Neural cell (in vitro differentiated cells): ENCODE data around the gene PEX7. TPM values are rescaled to one million over a fixed set of nuclear protein-coding genes. Genes with fewer than 3 reads are reported as not detected.

Source experiments
- H2AFZ ChIP-seq: fragments of 200-600, 300-800 bp; sonication (generic), shearing (Covaris generic); 2 replicates; pipeline ENCODE4 v1.6.0; 2014; ENCODE audit warnings: low read depth, mild to moderate bottlenecking, antibody characterized with exemption, low read length, moderate library complexity
- H3F3A ChIP-seq: fragments of 200-600 bp; shearing (Covaris generic); 2 replicates; pipeline ENCODE4 v1.6.1; 2016; ENCODE audit warnings: mild to moderate bottlenecking, moderate library complexity, mixed read lengths, antibody characterized with exemption, low read length; ENCODE audit not compliant: insufficient read depth, poor library complexity, severe bottlenecking
- H3K27ac ChIP-seq: fragments of 200-600, 300-800 bp; sonication (generic), shearing (Covaris generic); 2 replicates; pipeline ENCODE4 v1.5.1; 2014; ENCODE audit warnings: mild to moderate bottlenecking, low read length, moderate library complexity
- H3K27me3 ChIP-seq: fragments of 300-800, 200-600 bp; sonication (generic), shearing (Covaris generic); 2 replicates; pipeline ENCODE4 v1.6.0; 2014; ENCODE audit warnings: mild to moderate bottlenecking, low read depth, low read length, moderate library complexity; ENCODE audit not compliant: insufficient read depth
- H3K36me3 ChIP-seq: fragments of 300-800, 200-600 bp; sonication (generic), shearing (Covaris generic); 2 replicates; pipeline ENCODE4 v1.5.1; 2014; ENCODE audit warnings: mild to moderate bottlenecking, antibody characterized with exemption, low read length, moderate library complexity; ENCODE audit not compliant: insufficient read depth
- H3K4me2 ChIP-seq: fragments of 300-800, 200-600 bp; sonication (generic), shearing (Covaris generic); 2 replicates; pipeline ENCODE4 v1.6.0; 2014; ENCODE audit warnings: mild to moderate bottlenecking, low read length
- H3K4me3 ChIP-seq: fragments of 300-800, 200-600 bp; sonication (generic), shearing (Covaris generic); 2 replicates; pipeline ENCODE4 v1.5.1; 2014; ENCODE audit warnings: mild to moderate bottlenecking, low read length, moderate library complexity
- H3K79me2 ChIP-seq: fragments of 200-600 bp; shearing (Covaris generic); replicated peaks from 2 replicates; pipeline ENCODE4 v1.6.0; 2014; ENCODE audit warnings: mild to moderate bottlenecking, low read length, moderate library complexity; ENCODE audit not compliant: insufficient read depth
- H3K9ac ChIP-seq: fragments of 300-800, 200-600 bp; sonication (generic), shearing (Covaris generic); 2 replicates; pipeline ENCODE4 v1.6.1; 2016; ENCODE audit warnings: mild to moderate bottlenecking, low read length, mixed read lengths
- H3K9me2 ChIP-seq: fragments of 200-600 bp; shearing (Covaris generic); 2 replicates; pipeline ENCODE4 v1.6.1; 2016; ENCODE audit warnings: mild to moderate bottlenecking, low read length, mixed read lengths; ENCODE audit not compliant: insufficient read depth
- H3K9me3 ChIP-seq: fragments of 200-600, 300-800 bp; sonication (generic), shearing (Covaris generic); 2 replicates; pipeline ENCODE4 v1.6.1; 2016; ENCODE audit warnings: mild to moderate bottlenecking, mixed run types, low read length, moderate library complexity, mixed read lengths
- H4K20me1 ChIP-seq: fragments of 200-600 bp; shearing (Covaris generic); 2 replicates; pipeline ENCODE4 v1.6.1; 2016; ENCODE audit warnings: mild to moderate bottlenecking, mixed run types; ENCODE audit not compliant: insufficient read depth
- EP300 ChIP-seq: fragments of 450-650 bp; conservative IDR thresholded peaks from 2 replicates; pipeline ENCODE4 v1.6.1; 2014; ENCODE audit warnings: antibody characterized with exemption, mild to moderate bottlenecking, moderate library complexity; ENCODE audit not compliant: poor library complexity, severe bottlenecking
- EZH2 ChIP-seq: fragments of 200-600, 300-800 bp; shearing (Covaris generic), sonication (generic); IDR thresholded peaks from 2 replicates; pipeline ENCODE4 v1.6.1; 2014; ENCODE audit warnings: antibody characterized with exemption, low read length, borderline replicate concordance, mild to moderate bottlenecking; ENCODE audit not compliant: insufficient read depth, poor library complexity, severe bottlenecking
- MXI1 ChIP-seq: fragments of 450-650 bp; conservative IDR thresholded peaks from 2 replicates; pipeline ENCODE4 v1.6.1; 2014; ENCODE audit warnings: antibody characterized with exemption, mild to moderate bottlenecking; ENCODE audit not compliant: poor library complexity, severe bottlenecking
- POLR2AphosphoS5 ChIP-seq: IDR thresholded peaks from 2 replicates; pipeline ENCODE4 v1.6.1; 2012
- RAD21 ChIP-seq: fragments of 450-650 bp; conservative IDR thresholded peaks from 2 replicates; pipeline ENCODE4 v1.6.1; 2014; ENCODE audit warnings: antibody characterized with exemption, mild to moderate bottlenecking, moderate library complexity
- SMC3 ChIP-seq: fragments of 450-650 bp; conservative IDR thresholded peaks from 2 replicates; pipeline ENCODE4 v1.6.1; 2014; ENCODE audit warnings: antibody characterized with exemption, mild to moderate bottlenecking, moderate library complexity; ENCODE audit not compliant: poor library complexity
- TAF1 ChIP-seq: IDR thresholded peaks from 2 replicates; pipeline ENCODE4 v1.6.1; 2012; ENCODE audit warnings: low read depth
- polyA plus RNA-seq: library from polyadenylated mRNA; depleted of rRNA; stranded (reverse); fragments of >200 nt; gene quantifications from 2 replicates; pipeline ENCODE4 v1.2.3, GENCODE V29; 2014
- TF ChIP-seq, protein P1 (sequence below): IDR thresholded peaks from 2 replicates; pipeline ENCODE4 v1.6.1; 2012; ENCODE audit warnings: borderline replicate concordance
- TF ChIP-seq, protein P2 (sequence below): fragments of 450-650 bp; IDR thresholded peaks from 2 replicates; pipeline ENCODE4 v1.5.1; 2014; ENCODE audit warnings: antibody characterized with exemption, mild to moderate bottlenecking, moderate library complexity; ENCODE audit not compliant: poor library complexity, severe bottlenecking

PEX7 gene
- polyA plus RNA-seq, 1 donor from 2014 or later, result 10.8 TPM

DNA sequence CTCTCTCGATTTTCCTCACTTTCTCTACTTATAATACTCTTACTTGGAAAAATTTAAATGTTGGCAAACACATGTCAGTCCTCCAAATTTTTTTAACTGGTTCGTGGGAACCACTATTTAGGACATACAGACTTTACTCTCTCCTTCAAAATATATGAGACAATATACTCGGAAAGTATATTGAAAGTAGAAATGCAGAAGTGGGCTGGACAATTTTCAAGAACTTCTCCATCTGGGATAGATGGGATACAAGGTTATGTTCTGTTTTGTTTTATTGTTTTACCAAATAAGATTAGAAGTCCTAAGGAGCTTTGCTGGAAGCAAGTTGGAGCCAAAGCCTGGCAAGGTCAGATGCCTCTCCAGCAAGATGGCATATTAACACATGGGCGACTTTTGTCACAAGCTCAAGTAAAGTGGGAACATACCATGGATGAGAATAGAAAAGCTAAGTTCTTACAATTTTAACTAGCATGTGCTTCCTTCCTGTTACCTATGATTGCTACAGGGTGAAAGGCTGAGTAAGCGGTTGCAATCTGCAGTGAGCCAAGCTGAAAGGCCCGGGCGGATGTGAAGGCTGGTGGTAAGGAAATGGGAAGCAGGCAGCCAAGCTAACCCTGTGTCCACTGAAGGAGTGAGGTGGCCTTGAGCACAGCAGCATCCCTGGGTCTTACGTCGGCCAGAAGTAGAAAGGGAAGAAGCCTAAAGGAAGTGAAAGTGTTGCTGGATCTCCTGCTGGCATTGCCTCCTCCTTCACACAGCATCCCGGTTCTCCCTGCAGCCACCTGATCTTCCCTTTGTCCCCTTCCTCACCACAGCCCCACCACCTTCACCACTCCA is 37.3 kb upstream of the PEX7 start:
- no peak overlapping the region for H3K9ac ChIP-seq
- peaks cover 11% of the 10 kb centered on the region for H3K27me3 ChIP-seq
- H4K20me1 ChIP-seq, result no peaks in the 10 kb centered on the region
- H3K4me2 ChIP-seq, result no peak overlapping the region
- H3K79me2 ChIP-seq, result no peaks in the 10 kb centered on the region
- no peak overlapping the region for H2AFZ ChIP-seq
- H3F3A ChIP-seq, result no peaks in the 10 kb centered on the region
- H3K36me3 ChIP-seq, result no peaks in the 10 kb centered on the region
- no peak overlapping the region for H3K4me3 ChIP-seq
- H3K9me2 ChIP-seq, result no peaks in the 10 kb centered on the region
- TF ChIP-seq, protein P1, sequence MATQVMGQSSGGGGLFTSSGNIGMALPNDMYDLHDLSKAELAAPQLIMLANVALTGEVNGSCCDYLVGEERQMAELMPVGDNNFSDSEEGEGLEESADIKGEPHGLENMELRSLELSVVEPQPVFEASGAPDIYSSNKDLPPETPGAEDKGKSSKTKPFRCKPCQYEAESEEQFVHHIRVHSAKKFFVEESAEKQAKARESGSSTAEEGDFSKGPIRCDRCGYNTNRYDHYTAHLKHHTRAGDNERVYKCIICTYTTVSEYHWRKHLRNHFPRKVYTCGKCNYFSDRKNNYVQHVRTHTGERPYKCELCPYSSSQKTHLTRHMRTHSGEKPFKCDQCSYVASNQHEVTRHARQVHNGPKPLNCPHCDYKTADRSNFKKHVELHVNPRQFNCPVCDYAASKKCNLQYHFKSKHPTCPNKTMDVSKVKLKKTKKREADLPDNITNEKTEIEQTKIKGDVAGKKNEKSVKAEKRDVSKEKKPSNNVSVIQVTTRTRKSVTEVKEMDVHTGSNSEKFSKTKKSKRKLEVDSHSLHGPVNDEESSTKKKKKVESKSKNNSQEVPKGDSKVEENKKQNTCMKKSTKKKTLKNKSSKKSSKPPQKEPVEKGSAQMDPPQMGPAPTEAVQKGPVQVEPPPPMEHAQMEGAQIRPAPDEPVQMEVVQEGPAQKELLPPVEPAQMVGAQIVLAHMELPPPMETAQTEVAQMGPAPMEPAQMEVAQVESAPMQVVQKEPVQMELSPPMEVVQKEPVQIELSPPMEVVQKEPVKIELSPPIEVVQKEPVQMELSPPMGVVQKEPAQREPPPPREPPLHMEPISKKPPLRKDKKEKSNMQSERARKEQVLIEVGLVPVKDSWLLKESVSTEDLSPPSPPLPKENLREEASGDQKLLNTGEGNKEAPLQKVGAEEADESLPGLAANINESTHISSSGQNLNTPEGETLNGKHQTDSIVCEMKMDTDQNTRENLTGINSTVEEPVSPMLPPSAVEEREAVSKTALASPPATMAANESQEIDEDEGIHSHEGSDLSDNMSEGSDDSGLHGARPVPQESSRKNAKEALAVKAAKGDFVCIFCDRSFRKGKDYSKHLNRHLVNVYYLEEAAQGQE, result no peak
- TF ChIP-seq MXI1, result no peak
- no peak for TF ChIP-seq RAD21
- no peak for TF ChIP-seq EZH2
- TF ChIP-seq EP300, result no peak
- no peak for TF ChIP-seq SMC3
- TF ChIP-seq POLR2AphosphoS5, result no peak
- TF ChIP-seq TAF1, result no peak
- TF ChIP-seq, protein P2, sequence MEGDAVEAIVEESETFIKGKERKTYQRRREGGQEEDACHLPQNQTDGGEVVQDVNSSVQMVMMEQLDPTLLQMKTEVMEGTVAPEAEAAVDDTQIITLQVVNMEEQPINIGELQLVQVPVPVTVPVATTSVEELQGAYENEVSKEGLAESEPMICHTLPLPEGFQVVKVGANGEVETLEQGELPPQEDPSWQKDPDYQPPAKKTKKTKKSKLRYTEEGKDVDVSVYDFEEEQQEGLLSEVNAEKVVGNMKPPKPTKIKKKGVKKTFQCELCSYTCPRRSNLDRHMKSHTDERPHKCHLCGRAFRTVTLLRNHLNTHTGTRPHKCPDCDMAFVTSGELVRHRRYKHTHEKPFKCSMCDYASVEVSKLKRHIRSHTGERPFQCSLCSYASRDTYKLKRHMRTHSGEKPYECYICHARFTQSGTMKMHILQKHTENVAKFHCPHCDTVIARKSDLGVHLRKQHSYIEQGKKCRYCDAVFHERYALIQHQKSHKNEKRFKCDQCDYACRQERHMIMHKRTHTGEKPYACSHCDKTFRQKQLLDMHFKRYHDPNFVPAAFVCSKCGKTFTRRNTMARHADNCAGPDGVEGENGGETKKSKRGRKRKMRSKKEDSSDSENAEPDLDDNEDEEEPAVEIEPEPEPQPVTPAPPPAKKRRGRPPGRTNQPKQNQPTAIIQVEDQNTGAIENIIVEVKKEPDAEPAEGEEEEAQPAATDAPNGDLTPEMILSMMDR, result no peak
- no peaks in the 10 kb centered on the region for H3K9me3 ChIP-seq
- no peak overlapping the region for H3K27ac ChIP-seq

DNA sequence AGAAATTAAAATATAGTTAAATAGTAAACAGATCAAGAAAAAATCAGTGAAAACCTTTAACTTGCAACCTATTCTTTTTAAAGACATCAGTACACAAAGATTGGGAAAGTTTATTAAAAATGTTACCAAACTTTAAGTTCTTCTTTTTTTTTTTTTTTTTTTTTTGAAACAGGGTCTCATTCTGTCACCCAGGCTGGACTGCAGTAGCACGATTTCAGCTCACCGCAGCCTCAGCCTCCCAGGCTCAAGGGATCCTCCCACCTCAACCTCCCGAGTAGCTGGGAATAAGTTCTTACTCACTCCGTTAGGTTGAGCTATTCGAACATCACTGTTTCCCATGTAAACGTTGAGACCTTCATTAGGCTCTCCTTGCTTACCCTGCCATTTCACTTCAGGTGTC is 35.7 kb upstream of the PEX7 start:
- Histone ChIP-seq H3K36me3 (no peaks in the 10 kb centered on the region), H3K9me2 (no peaks in the 10 kb centered on the region), H3K4me2 (no peak overlapping the region), H3K27me3 (peaks cover 26% of the 10 kb centered on the region), H3K4me3 (no peak overlapping the region), H3K27ac (no peak overlapping the region), H3K9ac (no peak overlapping the region), H4K20me1 (no peaks in the 10 kb centered on the region), H3F3A (no peaks in the 10 kb centered on the region), H2AFZ (no peak overlapping the region), H3K79me2 (no peaks in the 10 kb centered on the region), H3K9me3 (no peaks in the 10 kb centered on the region)
- no peak for TF ChIP-seq EZH2
- TF ChIP-seq, protein P1, result no peak
- TF ChIP-seq, protein P2, result no peak
- no peak for TF ChIP-seq MXI1
- no peak for TF ChIP-seq EP300
- TF ChIP-seq SMC3, result no peak
- no peak for TF ChIP-seq TAF1
- TF ChIP-seq POLR2AphosphoS5, result no peak
- no peak for TF ChIP-seq RAD21
